ENCODE data around the gene DMRTC2. TPM values are rescaled to one million over a fixed set of nuclear protein-coding genes. Genes with fewer than 3 reads are reported as not detected.

The DMRTC2 gene
- total and polyA plus RNA-seq, 2 of the 8 experiments (the other 6 are each of a cell fraction or from before 2014, with no cell fraction given) = not detected

GRCh38 chr19:41845051-41845590, 279 bp downstream of the DMRTC2 start (continued):
- TF ChIP-seq, protein P1, sequence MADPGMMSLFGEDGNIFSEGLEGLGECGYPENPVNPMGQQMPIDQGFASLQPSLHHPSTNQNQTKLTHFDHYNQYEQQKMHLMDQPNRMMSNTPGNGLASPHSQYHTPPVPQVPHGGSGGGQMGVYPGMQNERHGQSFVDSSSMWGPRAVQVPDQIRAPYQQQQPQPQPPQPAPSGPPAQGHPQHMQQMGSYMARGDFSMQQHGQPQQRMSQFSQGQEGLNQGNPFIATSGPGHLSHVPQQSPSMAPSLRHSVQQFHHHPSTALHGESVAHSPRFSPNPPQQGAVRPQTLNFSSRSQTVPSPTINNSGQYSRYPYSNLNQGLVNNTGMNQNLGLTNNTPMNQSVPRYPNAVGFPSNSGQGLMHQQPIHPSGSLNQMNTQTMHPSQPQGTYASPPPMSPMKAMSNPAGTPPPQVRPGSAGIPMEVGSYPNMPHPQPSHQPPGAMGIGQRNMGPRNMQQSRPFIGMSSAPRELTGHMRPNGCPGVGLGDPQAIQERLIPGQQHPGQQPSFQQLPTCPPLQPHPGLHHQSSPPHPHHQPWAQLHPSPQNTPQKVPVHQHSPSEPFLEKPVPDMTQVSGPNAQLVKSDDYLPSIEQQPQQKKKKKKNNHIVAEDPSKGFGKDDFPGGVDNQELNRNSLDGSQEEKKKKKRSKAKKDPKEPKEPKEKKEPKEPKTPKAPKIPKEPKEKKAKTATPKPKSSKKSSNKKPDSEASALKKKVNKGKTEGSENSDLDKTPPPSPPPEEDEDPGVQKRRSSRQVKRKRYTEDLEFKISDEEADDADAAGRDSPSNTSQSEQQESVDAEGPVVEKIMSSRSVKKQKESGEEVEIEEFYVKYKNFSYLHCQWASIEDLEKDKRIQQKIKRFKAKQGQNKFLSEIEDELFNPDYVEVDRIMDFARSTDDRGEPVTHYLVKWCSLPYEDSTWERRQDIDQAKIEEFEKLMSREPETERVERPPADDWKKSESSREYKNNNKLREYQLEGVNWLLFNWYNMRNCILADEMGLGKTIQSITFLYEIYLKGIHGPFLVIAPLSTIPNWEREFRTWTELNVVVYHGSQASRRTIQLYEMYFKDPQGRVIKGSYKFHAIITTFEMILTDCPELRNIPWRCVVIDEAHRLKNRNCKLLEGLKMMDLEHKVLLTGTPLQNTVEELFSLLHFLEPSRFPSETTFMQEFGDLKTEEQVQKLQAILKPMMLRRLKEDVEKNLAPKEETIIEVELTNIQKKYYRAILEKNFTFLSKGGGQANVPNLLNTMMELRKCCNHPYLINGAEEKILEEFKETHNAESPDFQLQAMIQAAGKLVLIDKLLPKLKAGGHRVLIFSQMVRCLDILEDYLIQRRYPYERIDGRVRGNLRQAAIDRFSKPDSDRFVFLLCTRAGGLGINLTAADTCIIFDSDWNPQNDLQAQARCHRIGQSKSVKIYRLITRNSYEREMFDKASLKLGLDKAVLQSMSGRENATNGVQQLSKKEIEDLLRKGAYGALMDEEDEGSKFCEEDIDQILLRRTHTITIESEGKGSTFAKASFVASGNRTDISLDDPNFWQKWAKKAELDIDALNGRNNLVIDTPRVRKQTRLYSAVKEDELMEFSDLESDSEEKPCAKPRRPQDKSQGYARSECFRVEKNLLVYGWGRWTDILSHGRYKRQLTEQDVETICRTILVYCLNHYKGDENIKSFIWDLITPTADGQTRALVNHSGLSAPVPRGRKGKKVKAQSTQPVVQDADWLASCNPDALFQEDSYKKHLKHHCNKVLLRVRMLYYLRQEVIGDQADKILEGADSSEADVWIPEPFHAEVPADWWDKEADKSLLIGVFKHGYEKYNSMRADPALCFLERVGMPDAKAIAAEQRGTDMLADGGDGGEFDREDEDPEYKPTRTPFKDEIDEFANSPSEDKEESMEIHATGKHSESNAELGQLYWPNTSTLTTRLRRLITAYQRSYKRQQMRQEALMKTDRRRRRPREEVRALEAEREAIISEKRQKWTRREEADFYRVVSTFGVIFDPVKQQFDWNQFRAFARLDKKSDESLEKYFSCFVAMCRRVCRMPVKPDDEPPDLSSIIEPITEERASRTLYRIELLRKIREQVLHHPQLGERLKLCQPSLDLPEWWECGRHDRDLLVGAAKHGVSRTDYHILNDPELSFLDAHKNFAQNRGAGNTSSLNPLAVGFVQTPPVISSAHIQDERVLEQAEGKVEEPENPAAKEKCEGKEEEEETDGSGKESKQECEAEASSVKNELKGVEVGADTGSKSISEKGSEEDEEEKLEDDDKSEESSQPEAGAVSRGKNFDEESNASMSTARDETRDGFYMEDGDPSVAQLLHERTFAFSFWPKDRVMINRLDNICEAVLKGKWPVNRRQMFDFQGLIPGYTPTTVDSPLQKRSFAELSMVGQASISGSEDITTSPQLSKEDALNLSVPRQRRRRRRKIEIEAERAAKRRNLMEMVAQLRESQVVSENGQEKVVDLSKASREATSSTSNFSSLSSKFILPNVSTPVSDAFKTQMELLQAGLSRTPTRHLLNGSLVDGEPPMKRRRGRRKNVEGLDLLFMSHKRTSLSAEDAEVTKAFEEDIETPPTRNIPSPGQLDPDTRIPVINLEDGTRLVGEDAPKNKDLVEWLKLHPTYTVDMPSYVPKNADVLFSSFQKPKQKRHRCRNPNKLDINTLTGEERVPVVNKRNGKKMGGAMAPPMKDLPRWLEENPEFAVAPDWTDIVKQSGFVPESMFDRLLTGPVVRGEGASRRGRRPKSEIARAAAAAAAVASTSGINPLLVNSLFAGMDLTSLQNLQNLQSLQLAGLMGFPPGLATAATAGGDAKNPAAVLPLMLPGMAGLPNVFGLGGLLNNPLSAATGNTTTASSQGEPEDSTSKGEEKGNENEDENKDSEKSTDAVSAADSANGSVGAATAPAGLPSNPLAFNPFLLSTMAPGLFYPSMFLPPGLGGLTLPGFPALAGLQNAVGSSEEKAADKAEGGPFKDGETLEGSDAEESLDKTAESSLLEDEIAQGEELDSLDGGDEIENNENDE (IDR thresholded peaks at IDR 0.05; ENCODE audit: insufficient replicate concordance, low read length) = no peak
- TF ChIP-seq SP4 (IDR thresholded peaks at IDR 0.05; ENCODE audit: low read length) (no peak), NANOG (IDR thresholded peaks at IDR 0.05; ENCODE audit: insufficient read depth, low read depth, low read length, poor library complexity, severe bottlenecking) (no peak), SAP30 (IDR thresholded peaks at IDR 0.05; ENCODE audit: insufficient read depth, insufficient replicate concordance, low read length) (no peak), TAF7 (optimal IDR thresholded peaks at IDR 0.05; ENCODE audit: borderline replicate concordance, low read depth, low read length) (no peak), SRF (IDR thresholded peaks at IDR 0.05; ENCODE audit: low read depth, low read length) (no peak), CHD2 (IDR thresholded peaks at IDR 0.05; ENCODE audit: low read length) (no peak)
- TF ChIP-seq, protein P2, sequence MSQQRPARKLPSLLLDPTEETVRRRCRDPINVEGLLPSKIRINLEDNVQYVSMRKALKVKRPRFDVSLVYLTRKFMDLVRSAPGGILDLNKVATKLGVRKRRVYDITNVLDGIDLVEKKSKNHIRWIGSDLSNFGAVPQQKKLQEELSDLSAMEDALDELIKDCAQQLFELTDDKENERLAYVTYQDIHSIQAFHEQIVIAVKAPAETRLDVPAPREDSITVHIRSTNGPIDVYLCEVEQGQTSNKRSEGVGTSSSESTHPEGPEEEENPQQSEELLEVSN (IDR thresholded peaks at IDR 0.05) = no peak
